IMR-90 (cell line): Measurements from ENCODE around the gene CEBPE.

Source experiments
- CTCF ChIP-seq: conservative IDR thresholded peaks from 2 replicates; pipeline ENCODE4 v1.5.1; 2012; ENCODE audit warnings: mild to moderate bottlenecking, low read depth, low read length, improper control_type of control experiment
- POLR2A ChIP-seq: IDR thresholded peaks from 2 replicates; pipeline ENCODE4 v1.6.1; 2012; ENCODE audit warnings: mild to moderate bottlenecking, low read depth, low read length

DNA sequence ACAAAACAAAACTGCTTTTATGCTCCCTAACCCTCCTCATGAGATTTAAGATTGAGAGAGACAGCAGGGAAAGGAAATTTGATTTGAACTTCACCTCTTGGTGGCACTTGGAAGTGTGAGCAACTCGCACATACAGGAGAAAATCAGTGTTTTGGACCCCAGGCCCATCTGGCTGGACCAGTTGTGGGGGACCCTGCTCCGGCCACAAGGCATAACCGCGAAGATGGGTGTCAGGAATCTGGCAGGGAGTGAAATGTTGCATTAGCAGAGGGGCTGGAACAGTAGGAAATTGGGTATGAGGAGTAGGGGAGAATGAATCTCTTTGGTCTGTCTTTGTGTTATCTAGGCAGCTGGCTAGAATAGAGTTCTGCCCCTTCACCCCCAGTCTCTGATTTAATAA is 15.5 kb downstream of the CEBPE start:
- TF ChIP-seq CTCF = no peak
- no peak for TF ChIP-seq POLR2A
